Tibial nerve (tissue), 4 donors: ENCODE measurements around the gene UBR4.

Experiments used
- EP300 ChIP-seq, 2 donors: sonication (generic); formaldehyde crosslinking; IDR thresholded peaks; one replicate each; pipeline ENCODE4 v1.6.1; 2017; ENCODE audit warnings: antibody characterized with exemption in 2 of 2, mild to moderate bottlenecking in 1 of 2
- POLR2A ChIP-seq, 2 donors: fragments of 450-650 bp; IDR thresholded peaks; one replicate each; pipeline ENCODE4 v1.6.1; 2017; ENCODE audit warnings: antibody characterized with exemption in 2 of 2, mild to moderate bottlenecking in 2 of 2, moderate library complexity in 2 of 2
- TF ChIP-seq, protein P1 (sequence below), 5 experiments: fragments of 200-600 bp in 3 of 5; fragments of 450-650 bp in 2 of 5; sonication (generic) in 3 of 5; IDR thresholded peaks; one replicate each; pipeline ENCODE4 v1.5.1; 2016 to 2019; ENCODE audit warnings: antibody characterized with exemption in 5 of 5, mild to moderate bottlenecking in 3 of 5, moderate library complexity in 2 of 5

DNA sequence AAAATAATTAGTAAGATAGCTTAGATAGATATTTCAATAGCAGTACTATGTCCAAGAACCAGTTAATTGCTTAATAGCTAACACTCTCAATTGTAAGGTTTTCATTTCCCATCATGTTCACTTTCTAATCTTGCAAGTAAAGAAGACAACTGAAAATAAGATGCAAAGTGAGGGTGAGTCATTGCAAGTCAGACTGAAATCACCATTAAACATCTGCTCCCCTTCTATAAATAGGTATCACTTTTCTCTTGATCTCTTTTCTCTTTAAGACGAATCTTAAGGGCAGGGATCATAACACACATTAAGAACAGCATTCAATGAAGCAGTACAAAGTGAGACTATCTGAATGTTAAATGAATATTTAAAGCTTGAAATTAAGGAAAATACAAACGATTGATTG, 40.4 kb downstream of the UBR4 start:
- TF ChIP-seq, protein P1, sequence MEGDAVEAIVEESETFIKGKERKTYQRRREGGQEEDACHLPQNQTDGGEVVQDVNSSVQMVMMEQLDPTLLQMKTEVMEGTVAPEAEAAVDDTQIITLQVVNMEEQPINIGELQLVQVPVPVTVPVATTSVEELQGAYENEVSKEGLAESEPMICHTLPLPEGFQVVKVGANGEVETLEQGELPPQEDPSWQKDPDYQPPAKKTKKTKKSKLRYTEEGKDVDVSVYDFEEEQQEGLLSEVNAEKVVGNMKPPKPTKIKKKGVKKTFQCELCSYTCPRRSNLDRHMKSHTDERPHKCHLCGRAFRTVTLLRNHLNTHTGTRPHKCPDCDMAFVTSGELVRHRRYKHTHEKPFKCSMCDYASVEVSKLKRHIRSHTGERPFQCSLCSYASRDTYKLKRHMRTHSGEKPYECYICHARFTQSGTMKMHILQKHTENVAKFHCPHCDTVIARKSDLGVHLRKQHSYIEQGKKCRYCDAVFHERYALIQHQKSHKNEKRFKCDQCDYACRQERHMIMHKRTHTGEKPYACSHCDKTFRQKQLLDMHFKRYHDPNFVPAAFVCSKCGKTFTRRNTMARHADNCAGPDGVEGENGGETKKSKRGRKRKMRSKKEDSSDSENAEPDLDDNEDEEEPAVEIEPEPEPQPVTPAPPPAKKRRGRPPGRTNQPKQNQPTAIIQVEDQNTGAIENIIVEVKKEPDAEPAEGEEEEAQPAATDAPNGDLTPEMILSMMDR (IDR thresholded peaks at IDR 0.05) = no peak
- TF ChIP-seq POLR2A (IDR thresholded peaks at IDR 0.05) (no peak), EP300 (IDR thresholded peaks at IDR 0.05) (no peak)
